NT2/D1 (cell line): ENCODE measurements around the gene SPSB4.

ENCODE experiments used
- DNase-seq: peaks from one replicate; pipeline ENCODE4 v3.0.0-alpha.2; 2011; ENCODE audit warnings: low read depth, low spot score
- H3K27me3 ChIP-seq: 2 replicates; pipeline ENCODE4 v1.6.0; 2011; ENCODE audit warnings: mild to moderate bottlenecking; ENCODE audit not compliant: insufficient read length, insufficient read depth
- H3K36me3 ChIP-seq: 2 replicates; pipeline ENCODE4 v1.6.1; 2011; ENCODE audit warnings: mild to moderate bottlenecking, low read length, mixed read lengths; ENCODE audit not compliant: insufficient read depth, insufficient read length
- H3K4me1 ChIP-seq: 2 replicates; pipeline ENCODE4 v1.5.1; 2011; ENCODE audit not compliant: insufficient read depth, insufficient read length
- H3K4me3 ChIP-seq: 2 replicates; pipeline ENCODE4 v1.5.1; 2011; ENCODE audit warnings: low read depth; ENCODE audit not compliant: insufficient read length
- H3K9ac ChIP-seq: 2 replicates; pipeline ENCODE4 v1.6.0; 2011; ENCODE audit warnings: low read depth; ENCODE audit not compliant: insufficient read length
- H3K9me3 ChIP-seq: 2 replicates; pipeline ENCODE4 v1.5.1; 2011; ENCODE audit warnings: mild to moderate bottlenecking, low read length; ENCODE audit not compliant: insufficient read depth
- SUZ12 ChIP-seq: IDR thresholded peaks from 2 replicates; pipeline ENCODE4 v1.6.1; 2011; ENCODE audit not compliant: insufficient read length, insufficient read depth; ENCODE audit errors: extremely low read depth
- YY1 ChIP-seq: IDR thresholded peaks from 2 replicates; pipeline ENCODE4 v1.6.1; 2011; ENCODE audit not compliant: insufficient read length, insufficient read depth
- ZNF274 ChIP-seq: IDR thresholded peaks from 2 replicates; pipeline ENCODE4 v1.6.1; 2011; ENCODE audit warnings: mild to moderate bottlenecking, low read depth, low read length

Gene SPSB4

DNA sequence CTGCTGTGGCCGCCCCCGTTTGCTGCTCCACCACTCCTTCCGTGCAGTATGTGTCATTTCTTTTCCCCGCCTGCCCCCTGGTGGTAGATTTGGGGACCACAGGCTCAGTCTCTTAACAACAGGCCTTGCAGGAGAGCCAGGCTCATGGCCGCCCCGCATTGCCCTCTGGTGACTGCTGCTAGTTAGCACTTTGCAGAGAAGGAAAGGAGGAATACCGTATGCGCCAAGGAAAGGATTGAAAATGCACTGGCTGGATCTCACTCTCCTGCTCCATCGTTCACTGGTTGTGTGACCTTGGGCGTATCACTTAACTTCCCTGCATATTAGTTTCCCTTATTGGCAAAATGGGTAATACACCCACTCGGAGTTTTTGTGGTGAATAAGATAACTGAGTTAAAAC is 141.2 kb downstream of the SPSB4 start:
- no peak for TF ChIP-seq ZNF274
- no peak for TF ChIP-seq YY1
- TF ChIP-seq SUZ12 = no peak
- DNase-seq = peak; percentile 96
- no peaks in the 10 kb centered on the region for H3K27me3 ChIP-seq
- H3K4me1 ChIP-seq = no peaks in the 10 kb centered on the region
- no peaks in the 10 kb centered on the region for H3K36me3 ChIP-seq
- H3K4me3 ChIP-seq = no peak overlapping the region
- peaks cover 10% of the 10 kb centered on the region; the same call in 1 of the 2 replicates for H3K9me3 ChIP-seq
- no peak overlapping the region for H3K9ac ChIP-seq

- H3K9ac ChIP-seq = no peak overlapping the region
- no peak overlapping the region for H3K4me3 ChIP-seq
- TF ChIP-seq SUZ12 = no peak
- no peak for TF ChIP-seq ZNF274
- no peak for TF ChIP-seq YY1
- H3K36me3 ChIP-seq = no peaks in the 10 kb centered on the region
- H3K27me3 ChIP-seq = no peaks in the 10 kb centered on the region
- no peak for DNase-seq
- H3K4me1 ChIP-seq = no peaks in the 10 kb centered on the region
- H3K9me3 ChIP-seq = peaks cover 10% of the 10 kb centered on the region; the same call in 1 of the 2 replicates
Observed at GRCh38 chr3:141193066-141193830, 142.1 kb downstream of the SPSB4 start.
